ENCODE data around the gene MRPL23.

The MRPL23 gene

DNA sequence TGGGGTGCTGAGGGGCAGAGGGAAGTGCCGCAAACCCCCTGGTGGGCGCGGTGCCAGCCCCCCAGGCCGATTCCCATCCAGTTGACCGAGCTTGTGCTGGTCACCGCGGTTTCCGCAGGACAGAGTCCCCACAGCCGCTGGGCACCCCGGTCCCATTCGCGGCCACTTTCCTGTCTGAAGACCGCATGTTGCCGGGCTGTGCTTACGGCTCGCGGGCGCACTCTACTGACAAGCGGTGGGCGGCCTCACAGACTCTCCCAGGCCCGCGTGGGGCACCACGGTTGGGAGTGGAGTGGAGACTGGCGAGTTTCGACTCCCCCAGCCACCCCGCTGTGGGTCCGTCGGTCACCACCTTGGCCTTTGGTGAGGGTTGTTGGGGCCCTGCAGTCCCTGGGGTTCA is 51.2 kb downstream of the MRPL23 start:
- no peak for DNase-seq

DNA sequence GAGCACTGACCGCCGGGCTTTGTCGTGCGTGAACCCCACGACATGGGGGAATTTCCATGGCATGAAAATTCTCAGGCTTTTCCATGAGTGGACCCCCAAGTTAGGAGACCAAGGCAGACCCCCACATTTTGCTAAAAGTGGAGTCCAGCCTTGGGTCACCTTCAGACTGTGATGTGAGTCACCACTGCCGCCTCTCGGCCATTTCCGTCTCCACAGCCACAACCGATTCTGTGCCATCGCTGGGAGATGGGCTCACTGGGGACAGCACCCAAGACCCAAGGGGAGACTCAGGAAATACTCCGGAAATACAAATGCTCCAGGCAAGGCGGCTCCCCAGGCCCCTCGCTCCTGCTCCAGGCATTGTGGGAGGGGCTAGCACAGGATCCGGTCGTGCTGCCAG is 51.7 kb downstream of the MRPL23 start:
- DNase-seq = no peak

DNA sequence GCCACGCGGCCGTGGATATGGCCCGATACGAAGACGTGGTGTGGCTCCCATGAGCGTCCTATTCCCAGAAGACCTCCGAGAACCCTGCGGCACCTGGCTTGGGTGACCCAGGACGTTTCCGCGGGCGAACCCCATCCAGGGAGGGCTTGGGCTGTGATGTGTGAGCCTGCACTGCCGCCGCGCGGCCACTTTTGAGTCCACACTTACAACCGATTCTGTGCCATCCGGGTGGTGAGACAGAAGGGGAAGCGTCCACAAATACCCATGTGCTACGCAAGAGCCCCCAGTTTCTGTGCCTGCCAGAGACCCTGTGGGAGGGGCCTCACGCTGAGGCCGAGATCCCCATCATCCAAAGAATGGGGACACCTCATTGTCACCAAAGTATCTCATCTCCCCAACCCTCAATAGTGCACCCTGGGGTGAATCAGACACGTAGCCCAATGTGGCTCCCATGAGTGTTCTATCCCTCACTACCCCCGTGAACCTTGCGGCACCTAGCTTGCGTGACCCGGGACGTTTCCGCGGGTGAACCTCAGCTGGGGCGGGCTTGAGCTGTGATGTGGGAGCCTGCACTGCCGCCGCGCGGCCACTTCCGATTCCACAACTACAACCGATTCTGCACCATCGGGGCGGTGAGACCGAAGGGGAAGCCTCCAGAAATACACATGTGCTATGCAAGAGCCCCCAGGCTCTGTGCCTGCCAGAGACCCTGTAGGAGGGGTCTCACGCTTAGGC is 55.1 kb downstream of the MRPL23 start:
- DNase-seq = no peak

DNA sequence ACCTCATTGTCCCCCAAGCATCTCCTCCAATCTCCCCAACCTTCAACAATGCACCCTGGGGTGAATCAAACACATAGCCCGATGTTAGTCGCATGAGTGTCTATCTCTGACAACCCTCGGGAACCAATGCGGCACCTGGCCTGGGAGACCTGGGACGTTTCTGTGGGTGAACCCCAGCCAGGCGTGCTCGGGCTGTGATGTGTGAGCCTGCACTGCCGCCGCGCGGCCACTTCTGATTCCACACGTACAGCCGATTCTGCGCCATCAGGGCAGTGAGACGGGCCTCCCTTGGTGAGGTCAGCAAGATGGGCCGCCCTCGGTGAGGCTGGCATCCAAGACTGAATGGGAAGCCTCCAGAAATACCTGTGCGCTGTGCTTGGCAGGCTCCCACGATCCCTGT is 55.7 kb downstream of the MRPL23 start:
- DNase-seq = no peak

DNA sequence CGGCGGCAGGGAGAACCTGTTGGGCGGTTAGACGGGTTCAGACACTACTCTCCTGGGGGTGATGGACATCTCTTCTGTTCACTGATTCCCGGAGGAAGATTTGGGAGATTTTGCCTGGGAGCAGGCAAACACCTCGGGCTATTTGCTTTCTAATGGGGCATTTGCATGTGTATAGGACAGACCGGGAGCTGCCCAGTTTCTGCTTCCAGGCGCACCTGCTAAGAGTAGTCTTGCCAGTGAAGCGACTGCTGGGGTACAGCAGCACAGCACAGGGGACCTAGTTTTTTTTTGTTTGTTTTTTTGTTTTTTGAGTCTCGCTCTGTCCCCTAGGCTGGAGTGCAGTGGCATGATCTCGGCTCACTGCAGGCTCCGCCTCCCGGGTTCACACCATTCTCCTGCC is 57.3 kb downstream of the MRPL23 start:
- no peak for DNase-seq

Data from GOT3 (cell line).